Esophagus squamous epithelium (tissue), 5 donors: ENCODE measurements around the gene KLK13. TPM values are rescaled to one million over a fixed set of nuclear protein-coding genes. Genes with fewer than 3 reads are reported as not detected.

ENCODE experiments used
- DNase-seq: peaks from one replicate; lab custom pipeline; 2025; lab: John Stamatoyannopoulos, UW
- H3K27ac ChIP-seq, 4 donors: fragments of 200-600 bp; sonication (generic); one replicate each; pipeline ENCODE4 v1.5.1; 2016 to 2019; ENCODE audit warnings: mild to moderate bottlenecking in 1 of 4
- H3K27me3 ChIP-seq, 4 donors: fragments of 200-600 bp; sonication (generic); 1 replicate in 3 of 4; 2 replicates in 1 of 4; pipeline versions ENCODE4 v1.5.1 to v1.6.0; 2017 to 2021; ENCODE audit warnings: antibody characterized with exemption in 1 of 4
- H3K36me3 ChIP-seq, 3 donors: fragments of 200-600 bp; sonication (generic); one replicate each; pipeline ENCODE4 v1.5.1; 2016 to 2019
- H3K4me1 ChIP-seq, 3 donors: fragments of 200-600 bp; sonication (generic); one replicate each; pipeline ENCODE4 v1.5.1; 2017 to 2019
- H3K4me3 ChIP-seq, 4 donors: fragments of 200-600 bp; sonication (generic); 1 replicate in 3 of 4; 2 replicates in 1 of 4; pipeline ENCODE4 v1.5.1; 2016 to 2019; ENCODE audit warnings: mild to moderate bottlenecking in 2 of 4, moderate library complexity in 1 of 4
- H3K9me3 ChIP-seq, 3 donors: fragments of 200-600 bp; sonication (generic); one replicate each; pipeline ENCODE4 v1.5.1; 2016 to 2019
- CTCF ChIP-seq, 6 experiments: fragments of 450-650 bp in 4 of 6; fragments of 200-600 bp in 2 of 6; sonication (generic) in 2 of 6; IDR thresholded peaks; one replicate each; pipeline ENCODE4 v1.5.1; 2016 to 2019; ENCODE audit warnings: antibody characterized with exemption in 6 of 6, mild to moderate bottlenecking in 4 of 6, moderate library complexity in 4 of 6
- POLR2A ChIP-seq, 4 donors: fragments of 450-650 bp; IDR thresholded peaks; one replicate each; pipeline ENCODE4 v1.6.1; 2017; ENCODE audit warnings: antibody characterized with exemption in 4 of 4, mild to moderate bottlenecking in 4 of 4, moderate library complexity in 3 of 4
- WGBS, 2 donors: methylation state at CpG; one replicate each; pipeline ENCODE4 v1.1.5; 2018; 5-methylcytosine and 5-hydroxymethylcytosine counted together
- intact Hi-C: fragments of 100-400 bp; cut with DNase I; formaldehyde crosslinking; loops from one replicate; pipeline ENCODE4 v1.15.0; 2022
- total RNA-seq, 4 donors: library from RNA; depleted of rRNA; stranded (reverse); fragments of >200 nt; gene quantifications; one replicate each; pipeline ENCODE4 v1.1.0, GENCODE V29; 2016
- donor health status: DM: yes; HTN: yes; CAD: no.

Gene KLK13
- total RNA-seq, 4 donors from 2014 or later, result 163 to 973 (median 600) TPM

GRCh38 chr19:51081476-51081875, 16.6 kb upstream of the KLK13 start:
- Histone ChIP-seq H3K36me3 (no peaks in the 10 kb centered on the region), H3K27ac (no peak overlapping the region), H3K27me3 (peaks cover 0 to 18% (median 0%) of the 10 kb centered on the region in 4 donors), H3K4me1 (peaks cover 0 to 11% (median 0%) of the 10 kb centered on the region in 3 donors), H3K9me3 (no peaks in the 10 kb centered on the region), H3K4me3 (no peak overlapping the region)
- intact Hi-C loops, result no loop called here
- no peak for DNase-seq
- TF ChIP-seq CTCF (IDR thresholded peaks at IDR 0.05) (no peak), POLR2A (IDR thresholded peaks at IDR 0.05) (no peak)
- 85 to 92% methylated on average over 2 to 9 of the region's 14 CpGs for WGBS, 2 donors

- Histone ChIP-seq H3K27ac (no peak overlapping the region), H3K9me3 (no peaks in the 10 kb centered on the region), H3K4me3 (no peak overlapping the region), H3K27me3 (peaks cover 0 to 18% (median 0%) of the 10 kb centered on the region in 4 donors), H3K4me1 (peaks cover 0 to 22% (median 0%) of the 10 kb centered on the region in 3 donors), H3K36me3 (no peaks in the 10 kb centered on the region)
- TF ChIP-seq POLR2A (IDR thresholded peaks at IDR 0.05) (no peak), CTCF (IDR thresholded peaks at IDR 0.05) (no peak)
- intact Hi-C loops, result no loop called here
- WGBS, 2 donors, result 59 to 64% methylated on average over 6 to 11 of the region's 27 CpGs
- DNase-seq, result no peak
These were observed 14.7 kb upstream of the KLK13 start for GRCh38 chr19:51079481-51080110.

GRCh38 chr19:51078731-51079130, 13.8 kb upstream of the KLK13 start:
- intact Hi-C loops, result no loop called here
- Histone ChIP-seq H3K9me3 (peaks cover 0 to 8% (median 0%) of the 10 kb centered on the region in 3 donors), H3K4me1 (peaks cover 0 to 22% (median 0%) of the 10 kb centered on the region in 3 donors), H3K27ac (no peak overlapping the region), H3K36me3 (no peaks in the 10 kb centered on the region), H3K4me3 (no peak overlapping the region), H3K27me3 (peaks cover 0 to 18% (median 0%) of the 10 kb centered on the region in 4 donors)
- TF ChIP-seq POLR2A (IDR thresholded peaks at IDR 0.05), result no peak
- no peak for TF ChIP-seq CTCF (IDR thresholded peaks at IDR 0.05)
- no peak for DNase-seq
- WGBS, 2 donors, result 84 to 90% methylated on average over 3 to 4 of the region's 6 CpGs

- intact Hi-C loops, result no loop called here
- Histone ChIP-seq H3K36me3 (no peaks in the 10 kb centered on the region), H3K9me3 (peaks cover 0 to 8% (median 0%) of the 10 kb centered on the region in 3 donors), H3K27me3 (peaks cover 0 to 18% (median 0%) of the 10 kb centered on the region in 4 donors), H3K4me3 (no peak overlapping the region), H3K27ac (no peak overlapping the region), H3K4me1 (peaks cover 0 to 22% (median 0%) of the 10 kb centered on the region in 3 donors)
- no peak for DNase-seq
- WGBS, 2 donors, result 46 to 92% methylated on average over 5 of the region's 6 CpGs
- TF ChIP-seq CTCF (IDR thresholded peaks at IDR 0.05) (no peak), POLR2A (IDR thresholded peaks at IDR 0.05) (no peak)
These were observed 13.2 kb upstream of the KLK13 start for GRCh38 chr19:51078104-51078503.

- peaks cover 0 to 4% (median 0%) of the 10 kb centered on the region in 4 donors for H3K27me3 ChIP-seq
- no peaks in the 10 kb centered on the region for H3K36me3 ChIP-seq
- H3K9me3 ChIP-seq, result peaks cover 0 to 8% (median 0%) of the 10 kb centered on the region in 3 donors
- DNase-seq, result no peak
- TF ChIP-seq POLR2A (IDR thresholded peaks at IDR 0.05) (no peak), CTCF (IDR thresholded peaks at IDR 0.05) (no peak)
- 51 to 58% methylated on average over 11 to 13 of the region's 14 CpGs for WGBS, 2 donors
- peaks cover 0 to 26% (median 0%) of the 10 kb centered on the region in 3 donors for H3K4me1 ChIP-seq
- intact Hi-C loops, result no loop called here
- no peak overlapping the region for H3K4me3 ChIP-seq
- peak overlapping the region in 3 of 4 donors; percentile 38 to 69 (median 58) for H3K27ac ChIP-seq
These were observed 11.8 kb upstream of the KLK13 start for GRCh38 chr19:51076631-51077213.
